ENCODE measurements around the gene ATP2B3.

Gene ATP2B3

GRCh38 chrX:153554519-153555167 is 37.2 kb downstream of the ATP2B3 start:
- Histone ChIP-seq H4K20me1 (ENCODE audit: low read depth, low read length) (no peaks in the 10 kb centered on the region), H2AFZ (ENCODE audit: low read depth, low read length, severe bottlenecking) (no peak overlapping the region), H3K4me2 (ENCODE audit: low read depth, low read length, poor library complexity, severe bottlenecking) (no peak overlapping the region), H3K27ac (ENCODE audit: low read depth, low read length) (no peak overlapping the region), H3K9ac (ENCODE audit: low read length) (no peak overlapping the region), H3K79me2 (ENCODE audit: insufficient read depth, low read length) (no peaks in the 10 kb centered on the region), H3K36me3 (ENCODE audit: low read length) (no peaks in the 10 kb centered on the region), H3K4me3 (ENCODE audit: insufficient read depth, low read length, poor library complexity, severe bottlenecking) (no peak overlapping the region), H3K27me3 (ENCODE audit: low read length) (no peaks in the 10 kb centered on the region), H3F3A (ENCODE audit: insufficient read depth) (no peaks in the 10 kb centered on the region), H3K9me3 (ENCODE audit: insufficient read depth, low read length) (no peaks in the 10 kb centered on the region), H3K9me2 (replicated peaks; ENCODE audit: insufficient read depth, low read length) (no peaks in the 10 kb centered on the region)
- TF ChIP-seq CTCF (IDR thresholded peaks at IDR 0.05; ENCODE audit: insufficient read depth, low read length, poor library complexity, severe bottlenecking), result peak; percentile 44
- no peak for TF ChIP-seq EZH2phosphoT487 (conservative IDR thresholded peaks at IDR 0.05; ENCODE audit: low read length)

- no peak overlapping the region for H2AFZ ChIP-seq (ENCODE audit: low read depth, low read length, severe bottlenecking)
- TF ChIP-seq CTCF (IDR thresholded peaks at IDR 0.05; ENCODE audit: insufficient read depth, low read length, poor library complexity, severe bottlenecking) (no peak), EZH2phosphoT487 (conservative IDR thresholded peaks at IDR 0.05; ENCODE audit: low read length) (no peak)
- H3F3A ChIP-seq (ENCODE audit: insufficient read depth), result no peaks in the 10 kb centered on the region
- H3K27me3 ChIP-seq (ENCODE audit: low read length), result no peaks in the 10 kb centered on the region
- no peaks in the 10 kb centered on the region for H3K79me2 ChIP-seq (ENCODE audit: insufficient read depth, low read length)
- H4K20me1 ChIP-seq (ENCODE audit: low read depth, low read length), result no peaks in the 10 kb centered on the region
- no peak overlapping the region for H3K27ac ChIP-seq (ENCODE audit: low read depth, low read length)
- no peak overlapping the region for H3K4me3 ChIP-seq (ENCODE audit: insufficient read depth, low read length, poor library complexity, severe bottlenecking)
- H3K9me3 ChIP-seq (ENCODE audit: insufficient read depth, low read length), result no peaks in the 10 kb centered on the region
- H3K36me3 ChIP-seq (ENCODE audit: low read length), result no peaks in the 10 kb centered on the region
- no peak overlapping the region for H3K9ac ChIP-seq (ENCODE audit: low read length)
- H3K4me2 ChIP-seq (ENCODE audit: low read depth, low read length, poor library complexity, severe bottlenecking), result no peak overlapping the region
- no peaks in the 10 kb centered on the region for H3K9me2 ChIP-seq (replicated peaks; ENCODE audit: insufficient read depth, low read length)
These were observed 39.3 kb downstream of the ATP2B3 start for GRCh38 chrX:153556767-153557166.

- H3K9me2 ChIP-seq (replicated peaks; ENCODE audit: insufficient read depth, low read length), result no peaks in the 10 kb centered on the region
- no peaks in the 10 kb centered on the region for H3K79me2 ChIP-seq (ENCODE audit: insufficient read depth, low read length)
- H3K9ac ChIP-seq (ENCODE audit: low read length), result no peak overlapping the region
- no peaks in the 10 kb centered on the region for H3F3A ChIP-seq (ENCODE audit: insufficient read depth)
- no peaks in the 10 kb centered on the region for H3K36me3 ChIP-seq (ENCODE audit: low read length)
- H3K9me3 ChIP-seq (ENCODE audit: insufficient read depth, low read length), result no peaks in the 10 kb centered on the region
- no peak overlapping the region for H2AFZ ChIP-seq (ENCODE audit: low read depth, low read length, severe bottlenecking)
- H3K27ac ChIP-seq (ENCODE audit: low read depth, low read length), result no peak overlapping the region
- H3K27me3 ChIP-seq (ENCODE audit: low read length), result no peaks in the 10 kb centered on the region
- no peak overlapping the region for H3K4me3 ChIP-seq (ENCODE audit: insufficient read depth, low read length, poor library complexity, severe bottlenecking)
- H3K4me2 ChIP-seq (ENCODE audit: low read depth, low read length, poor library complexity, severe bottlenecking), result no peak overlapping the region
- TF ChIP-seq EZH2phosphoT487 (conservative IDR thresholded peaks at IDR 0.05; ENCODE audit: low read length), result no peak
- no peak for TF ChIP-seq CTCF (IDR thresholded peaks at IDR 0.05; ENCODE audit: insufficient read depth, low read length, poor library complexity, severe bottlenecking)
- H4K20me1 ChIP-seq (ENCODE audit: low read depth, low read length), result no peaks in the 10 kb centered on the region
These were observed 40.3 kb downstream of the ATP2B3 start for GRCh38 chrX:153557618-153558355.

Data from SU-DHL-6 (cell line).